ENCODE results near the gene VASH1.
A peak's percentile ranks its signal among the peaks of the same experiment; 100 is the strongest.

Gene VASH1

GRCh38 chr14:76772300-76773187 lies 11.3 kb downstream of the VASH1 start:
- no peak for DNase-seq

- DNase-seq: no peak
Measured at GRCh38 chr14:76773188-76773885, 12.1 kb downstream of the VASH1 start.

GRCh38 chr14:76773956-76774820 lies 12.9 kb downstream of the VASH1 start:
- DNase-seq: no peak

- no peak for DNase-seq
Measured at GRCh38 chr14:76774821-76775694, 13.8 kb downstream of the VASH1 start.

GRCh38 chr14:76775695-76776427 lies 14.6 kb downstream of the VASH1 start:
- no peak for DNase-seq

GRCh38 chr14:76776428-76777251 lies 15.4 kb downstream of the VASH1 start:
- no peak for DNase-seq

GRCh38 chr14:76777721-76778120 lies 16.5 kb downstream of the VASH1 start:
- no peak for DNase-seq

GRCh38 chr14:76778546-76779215 lies 17.4 kb downstream of the VASH1 start:
- no peak for DNase-seq

GRCh38 chr14:76779221-76780057 lies 18.2 kb downstream of the VASH1 start:
- no peak for DNase-seq

GRCh38 chr14:76780058-76780345 lies 18.7 kb downstream of the VASH1 start:
- DNase-seq: no peak

- DNase-seq: no peak
Measured at GRCh38 chr14:76780360-76780759, 19.1 kb downstream of the VASH1 start.

- DNase-seq: no peak
Measured at GRCh38 chr14:76780875-76781647, 19.8 kb downstream of the VASH1 start.

- no peak for DNase-seq
Measured at GRCh38 chr14:76781648-76782051, 20.4 kb downstream of the VASH1 start.

- DNase-seq: no peak
Measured at GRCh38 chr14:76782115-76782884, 21.0 kb downstream of the VASH1 start.

- DNase-seq: no peak
Measured at GRCh38 chr14:76782885-76783566, 21.8 kb downstream of the VASH1 start.

- DNase-seq: no peak
Measured at GRCh38 chr14:76784266-76784874, 23.1 kb downstream of the VASH1 start.

GRCh38 chr14:76784881-76785280 lies 23.6 kb downstream of the VASH1 start:
- peak; percentile 60 for DNase-seq

Measured in activated naive CD4-positive, alpha-beta T cell treated with Interleukin-2 at 50 U/mL for 16 hours (primary cell).